Measurements from ENCODE around the gene PIK3CD. TPM values are rescaled to one million over a fixed set of nuclear protein-coding genes. Genes with fewer than 3 reads are reported as not detected.

The PIK3CD gene
- total and polyA plus RNA-seq, 2 of the 8 experiments (the other 6 are each of a cell fraction or from before 2014, with no cell fraction given): 20.6 to 24.1 TPM

DNA sequence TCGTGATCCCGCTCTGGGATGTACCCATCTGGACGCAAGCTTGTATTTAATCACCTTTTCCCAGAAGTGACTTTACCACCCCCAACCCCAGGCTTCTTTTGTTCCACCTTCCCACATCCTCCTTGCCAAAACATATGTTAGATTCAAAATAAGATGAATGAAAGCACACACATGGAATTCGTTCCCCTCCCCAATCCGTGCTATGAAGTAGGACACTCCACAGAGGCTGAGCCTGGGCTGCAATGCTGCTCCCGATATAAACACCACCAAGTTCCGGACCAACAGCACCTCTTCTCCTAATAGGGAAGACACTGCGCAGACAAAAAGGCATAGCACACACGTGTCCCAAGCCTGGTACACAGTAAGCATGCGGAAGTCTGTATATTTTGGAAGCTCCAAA is 86.1 kb downstream of the PIK3CD start (continued):
- TF ChIP-seq, protein P1, sequence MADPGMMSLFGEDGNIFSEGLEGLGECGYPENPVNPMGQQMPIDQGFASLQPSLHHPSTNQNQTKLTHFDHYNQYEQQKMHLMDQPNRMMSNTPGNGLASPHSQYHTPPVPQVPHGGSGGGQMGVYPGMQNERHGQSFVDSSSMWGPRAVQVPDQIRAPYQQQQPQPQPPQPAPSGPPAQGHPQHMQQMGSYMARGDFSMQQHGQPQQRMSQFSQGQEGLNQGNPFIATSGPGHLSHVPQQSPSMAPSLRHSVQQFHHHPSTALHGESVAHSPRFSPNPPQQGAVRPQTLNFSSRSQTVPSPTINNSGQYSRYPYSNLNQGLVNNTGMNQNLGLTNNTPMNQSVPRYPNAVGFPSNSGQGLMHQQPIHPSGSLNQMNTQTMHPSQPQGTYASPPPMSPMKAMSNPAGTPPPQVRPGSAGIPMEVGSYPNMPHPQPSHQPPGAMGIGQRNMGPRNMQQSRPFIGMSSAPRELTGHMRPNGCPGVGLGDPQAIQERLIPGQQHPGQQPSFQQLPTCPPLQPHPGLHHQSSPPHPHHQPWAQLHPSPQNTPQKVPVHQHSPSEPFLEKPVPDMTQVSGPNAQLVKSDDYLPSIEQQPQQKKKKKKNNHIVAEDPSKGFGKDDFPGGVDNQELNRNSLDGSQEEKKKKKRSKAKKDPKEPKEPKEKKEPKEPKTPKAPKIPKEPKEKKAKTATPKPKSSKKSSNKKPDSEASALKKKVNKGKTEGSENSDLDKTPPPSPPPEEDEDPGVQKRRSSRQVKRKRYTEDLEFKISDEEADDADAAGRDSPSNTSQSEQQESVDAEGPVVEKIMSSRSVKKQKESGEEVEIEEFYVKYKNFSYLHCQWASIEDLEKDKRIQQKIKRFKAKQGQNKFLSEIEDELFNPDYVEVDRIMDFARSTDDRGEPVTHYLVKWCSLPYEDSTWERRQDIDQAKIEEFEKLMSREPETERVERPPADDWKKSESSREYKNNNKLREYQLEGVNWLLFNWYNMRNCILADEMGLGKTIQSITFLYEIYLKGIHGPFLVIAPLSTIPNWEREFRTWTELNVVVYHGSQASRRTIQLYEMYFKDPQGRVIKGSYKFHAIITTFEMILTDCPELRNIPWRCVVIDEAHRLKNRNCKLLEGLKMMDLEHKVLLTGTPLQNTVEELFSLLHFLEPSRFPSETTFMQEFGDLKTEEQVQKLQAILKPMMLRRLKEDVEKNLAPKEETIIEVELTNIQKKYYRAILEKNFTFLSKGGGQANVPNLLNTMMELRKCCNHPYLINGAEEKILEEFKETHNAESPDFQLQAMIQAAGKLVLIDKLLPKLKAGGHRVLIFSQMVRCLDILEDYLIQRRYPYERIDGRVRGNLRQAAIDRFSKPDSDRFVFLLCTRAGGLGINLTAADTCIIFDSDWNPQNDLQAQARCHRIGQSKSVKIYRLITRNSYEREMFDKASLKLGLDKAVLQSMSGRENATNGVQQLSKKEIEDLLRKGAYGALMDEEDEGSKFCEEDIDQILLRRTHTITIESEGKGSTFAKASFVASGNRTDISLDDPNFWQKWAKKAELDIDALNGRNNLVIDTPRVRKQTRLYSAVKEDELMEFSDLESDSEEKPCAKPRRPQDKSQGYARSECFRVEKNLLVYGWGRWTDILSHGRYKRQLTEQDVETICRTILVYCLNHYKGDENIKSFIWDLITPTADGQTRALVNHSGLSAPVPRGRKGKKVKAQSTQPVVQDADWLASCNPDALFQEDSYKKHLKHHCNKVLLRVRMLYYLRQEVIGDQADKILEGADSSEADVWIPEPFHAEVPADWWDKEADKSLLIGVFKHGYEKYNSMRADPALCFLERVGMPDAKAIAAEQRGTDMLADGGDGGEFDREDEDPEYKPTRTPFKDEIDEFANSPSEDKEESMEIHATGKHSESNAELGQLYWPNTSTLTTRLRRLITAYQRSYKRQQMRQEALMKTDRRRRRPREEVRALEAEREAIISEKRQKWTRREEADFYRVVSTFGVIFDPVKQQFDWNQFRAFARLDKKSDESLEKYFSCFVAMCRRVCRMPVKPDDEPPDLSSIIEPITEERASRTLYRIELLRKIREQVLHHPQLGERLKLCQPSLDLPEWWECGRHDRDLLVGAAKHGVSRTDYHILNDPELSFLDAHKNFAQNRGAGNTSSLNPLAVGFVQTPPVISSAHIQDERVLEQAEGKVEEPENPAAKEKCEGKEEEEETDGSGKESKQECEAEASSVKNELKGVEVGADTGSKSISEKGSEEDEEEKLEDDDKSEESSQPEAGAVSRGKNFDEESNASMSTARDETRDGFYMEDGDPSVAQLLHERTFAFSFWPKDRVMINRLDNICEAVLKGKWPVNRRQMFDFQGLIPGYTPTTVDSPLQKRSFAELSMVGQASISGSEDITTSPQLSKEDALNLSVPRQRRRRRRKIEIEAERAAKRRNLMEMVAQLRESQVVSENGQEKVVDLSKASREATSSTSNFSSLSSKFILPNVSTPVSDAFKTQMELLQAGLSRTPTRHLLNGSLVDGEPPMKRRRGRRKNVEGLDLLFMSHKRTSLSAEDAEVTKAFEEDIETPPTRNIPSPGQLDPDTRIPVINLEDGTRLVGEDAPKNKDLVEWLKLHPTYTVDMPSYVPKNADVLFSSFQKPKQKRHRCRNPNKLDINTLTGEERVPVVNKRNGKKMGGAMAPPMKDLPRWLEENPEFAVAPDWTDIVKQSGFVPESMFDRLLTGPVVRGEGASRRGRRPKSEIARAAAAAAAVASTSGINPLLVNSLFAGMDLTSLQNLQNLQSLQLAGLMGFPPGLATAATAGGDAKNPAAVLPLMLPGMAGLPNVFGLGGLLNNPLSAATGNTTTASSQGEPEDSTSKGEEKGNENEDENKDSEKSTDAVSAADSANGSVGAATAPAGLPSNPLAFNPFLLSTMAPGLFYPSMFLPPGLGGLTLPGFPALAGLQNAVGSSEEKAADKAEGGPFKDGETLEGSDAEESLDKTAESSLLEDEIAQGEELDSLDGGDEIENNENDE (IDR thresholded peaks at IDR 0.05; ENCODE audit: insufficient replicate concordance, low read length): no peak
- TF ChIP-seq CEBPB (IDR thresholded peaks at IDR 0.05; ENCODE audit: low read depth, low read length): no peak
- no peak for TF ChIP-seq KDM1A (IDR thresholded peaks at IDR 0.05; ENCODE audit: borderline replicate concordance, low read length)
- TF ChIP-seq YY1 (IDR thresholded peaks at IDR 0.05; ENCODE audit: low read depth, low read length): no peak

Data from H1 (cell line).